K562 (cell line): ENCODE results near the gene UMODL1. TPM values are rescaled to one million over a fixed set of nuclear protein-coding genes. Genes with fewer than 3 reads are reported as not detected.

Source experiments
- ATAC-seq: fragments of 200-7000 bp; cut with Tn5 transposase; 3 replicates; pipeline ENCODE4 v1.9.1; 2020; ENCODE audit warnings: moderate library complexity
- BruUV-seq: library from RNA; stranded (reverse); fragments of 400-500 nt; replicated peaks from 2 replicates; lab custom pipeline; 2021; lab: Mats Ljungman, UMichigan
- CTCF ChIA-PET: fragments of 300-600 bp; formaldehyde crosslinking; extraction: SDS; loops from one replicate; lab custom pipeline; 2021; ENCODE audit warnings: low intra/inter-chr PET ratio; lab: Yijun Ruan, JAX
- POLR2A ChIA-PET: fragments of 300-600, 350-650 bp; sonication (Branson Sonifier 250); formaldehyde crosslinking; extraction: SDS; loops from one replicate; lab custom pipeline; 2021; ENCODE audit warnings: antibody characterized with exemption, inconsistent platforms; lab: Yijun Ruan, JAX
- DNase-seq, 4 experiments: peaks; one replicate each; pipeline versions ENCODE4 v3.0.0 to v3.0.0-alpha.2; 2011 to 2018; ENCODE audit warnings: low spot score in 3 of 4, mixed read lengths in 3 of 4; ENCODE audit errors: extremely low read depth in 1 of 4
- FAIRE-seq: peaks from 2 replicates; lab custom pipeline; 2011; peaks lifted over from hg19 to GRCh38; lab: Jason Lieb, UNC
- H2AFZ ChIP-seq: 2 replicates; pipeline ENCODE4 v1.6.0; 2011; ENCODE audit warnings: low read depth, low read length, control low read depth, inconsistent platforms
- H3K27ac ChIP-seq: fragments of 200-600 bp; 3 replicates; pipeline ENCODE4 v1.8.0; 2011; ENCODE audit warnings: low read depth, mild to moderate bottlenecking, control low read depth, inconsistent platforms, low read length, moderate library complexity, mixed read lengths; ENCODE audit errors: extremely low read depth
- H3K27me3 ChIP-seq, 2 experiments: fragments of 300-600 bp in 1 of 2; 2 replicates in 1 of 2; 3 replicates in 1 of 2; pipeline versions ENCODE4 v1.6.0 to v1.8.0; 2011; ENCODE audit warnings: inconsistent platforms in 2 of 2, low read length in 2 of 2, mild to moderate bottlenecking in 1 of 2, mixed read lengths in 1 of 2, moderate library complexity in 1 of 2; ENCODE audit not compliant: control insufficient read depth in 2 of 2, insufficient read depth in 2 of 2
- H3K36me3 ChIP-seq: fragments of 300-600 bp; 3 replicates; pipeline ENCODE4 v1.8.0; 2011; ENCODE audit warnings: mild to moderate bottlenecking, low read length, inconsistent platforms; ENCODE audit not compliant: control insufficient read depth, insufficient read depth
- H3K4me1 ChIP-seq, 2 experiments: fragments of 200-600 bp in 1 of 2; replicated peaks in 1 of 2; 2 replicates in 1 of 2; 3 replicates in 1 of 2; pipeline versions ENCODE4 v1.5.1 to v1.8.0; 2011; ENCODE audit warnings: inconsistent platforms in 2 of 2, low read length in 2 of 2, mild to moderate bottlenecking in 1 of 2, mixed read lengths in 1 of 2, moderate library complexity in 1 of 2; ENCODE audit not compliant: control insufficient read depth in 2 of 2, insufficient read depth in 2 of 2
- H3K4me2 ChIP-seq: 2 replicates; pipeline ENCODE4 v1.6.1; 2011; ENCODE audit warnings: low read length, control low read depth, inconsistent platforms, mixed read lengths; ENCODE audit not compliant: insufficient read depth
- H3K4me3 ChIP-seq: fragments of 200-600 bp; sonication (generic), shearing (Covaris generic); 2 replicates; pipeline ENCODE4 v1.5.1; 2016; ENCODE audit warnings: control low read depth, inconsistent platforms
- H3K79me2 ChIP-seq: fragments of 200-600 bp; 3 replicates; pipeline ENCODE4 v1.8.0; 2011; ENCODE audit warnings: low read length, inconsistent platforms; ENCODE audit not compliant: control insufficient read depth, insufficient read depth
- H3K9ac ChIP-seq, 2 experiments: 2 replicates each; pipeline versions ENCODE4 v1.6.0 to v1.6.1; 2011; ENCODE audit warnings: low read depth in 2 of 2, low read length in 2 of 2, control low read depth in 1 of 2, inconsistent platforms in 1 of 2, mild to moderate bottlenecking in 1 of 2, mixed read lengths in 1 of 2; ENCODE audit not compliant: insufficient read depth in 1 of 2
- H3K9me1 ChIP-seq: one replicate; pipeline ENCODE4 v1.6.0; 2011; ENCODE audit warnings: inconsistent platforms, mild to moderate bottlenecking, low read length, moderate library complexity; ENCODE audit not compliant: control insufficient read depth, insufficient read depth
- H3K9me3 ChIP-seq: replicated peaks from 2 replicates; pipeline ENCODE4 v1.5.1; 2011; ENCODE audit warnings: low read depth, low read length, inconsistent platforms; ENCODE audit not compliant: control insufficient read depth, insufficient read depth
- H4K20me1 ChIP-seq: replicated peaks from 2 replicates; pipeline ENCODE4 v1.6.1; 2011; ENCODE audit warnings: low read length, inconsistent platforms, mixed read lengths; ENCODE audit not compliant: control insufficient read depth, insufficient read depth
- BRD9 ChIP-seq: fragments of 450-650 bp; IDR thresholded peaks from 2 replicates; pipeline ENCODE4 v1.6.1; 2018; ENCODE audit warnings: low read depth; ENCODE audit not compliant: partially characterized antibody
- CBX8 ChIP-seq: fragments of 200-600 bp; sonication (generic); IDR thresholded peaks from 2 replicates; pipeline ENCODE4 v1.6.1; 2012; ENCODE audit warnings: borderline replicate concordance, mixed run types, low read depth, mild to moderate bottlenecking, moderate library complexity, mixed read lengths, low read length, control low read depth, inconsistent platforms; ENCODE audit not compliant: poor library complexity, severe bottlenecking; ENCODE audit errors: extremely low read depth
- FOXK1 ChIP-seq: sonication (generic); formaldehyde crosslinking; IDR thresholded peaks from 2 replicates; pipeline ENCODE4 v1.8.0; 2022; ENCODE audit warnings: missing genetic modification reagents, mild to moderate bottlenecking, borderline replicate concordance
- GABPA ChIP-seq: fragments of 200-800 bp; sonication (Bioruptor generic); conservative IDR thresholded peaks from 2 replicates; pipeline ENCODE4 v1.6.1; 2016; ENCODE audit warnings: low read depth, missing genetic modification characterization, missing compliant biosample characterization
- ILK ChIP-seq: fragments of 450-650 bp; IDR thresholded peaks from 2 replicates; pipeline ENCODE4 v1.6.1; 2016; ENCODE audit warnings: missing genetic modification characterization, low read depth, mild to moderate bottlenecking, missing compliant biosample characterization, moderate library complexity, borderline replicate concordance
- MCM2 ChIP-seq: fragments of 450-650 bp; IDR thresholded peaks from 2 replicates; pipeline ENCODE4 v1.6.1; 2017; ENCODE audit warnings: low read depth, mild to moderate bottlenecking
- PHF8 ChIP-seq: fragments of 200-600 bp; sonication (generic); IDR thresholded peaks from 2 replicates; pipeline ENCODE4 v1.6.1; 2012; ENCODE audit warnings: mixed run types, mild to moderate bottlenecking, inconsistent platforms, low read length, moderate library complexity, borderline replicate concordance
- POLR2AphosphoS5 ChIP-seq: IDR thresholded peaks from 2 replicates; pipeline ENCODE4 v1.6.1; 2011; ENCODE audit warnings: mild to moderate bottlenecking, low read depth, low read length, moderate library complexity; ENCODE audit not compliant: control insufficient read depth, insufficient read depth
- RBM34 ChIP-seq: fragments of 200-400 bp; formaldehyde crosslinking; IDR thresholded peaks from 2 replicates; pipeline ENCODE4 v1.6.1; 2018; ENCODE audit warnings: low read length, borderline replicate concordance; ENCODE audit not compliant: insufficient read depth
- SUPT5H ChIP-seq: fragments of 450-650 bp; IDR thresholded peaks from 2 replicates; pipeline ENCODE4 v1.6.1; 2016
- TGIF2 ChIP-seq: sonication (generic); formaldehyde crosslinking; IDR thresholded peaks from 2 replicates; pipeline ENCODE4 v1.8.1; 2022; ENCODE audit warnings: mild to moderate bottlenecking, missing genetic modification reagents, moderate library complexity
- ZNF512 ChIP-seq: IDR thresholded peaks from 2 replicates; pipeline ENCODE4 v1.6.1; 2016; ENCODE audit warnings: missing genetic modification characterization, missing compliant biosample characterization
- WGBS: fragments of 100-300 bp; shearing (Covaris generic); methylation state at CpG from one replicate; pipeline ENCODE4 v1.1.6; 2016; ENCODE audit warnings: low coverage, mixed read lengths; ENCODE audit not compliant: insufficient coverage; ENCODE audit errors: missing lambda C conversion rate; 5-methylcytosine and 5-hydroxymethylcytosine counted together
- in situ Hi-C: fragments of 300-500 bp; cut with MboI; formaldehyde crosslinking; loops from 4 replicates; pipeline ENCODE4 v1.15.0; 2018; ENCODE audit warnings: inconsistent platforms, mixed read lengths
- intact Hi-C: fragments of 100-400 bp; cut with micrococcal nuclease; formaldehyde crosslinking; loops from 2 replicates; pipeline ENCODE4 v1.14.2; 2022
- polyA plus RNA-seq, 8 experiments: library from polyadenylated mRNA; depleted of rRNA in 4 of 8; stranded (reverse) in 5 of 8; unstranded in 3 of 8; fragments of >200 nt; fragmentation: Nextera tagmentation in 2 of 8; fragmentation: Illumina TruSeq in 1 of 8; extraction: Ambion mirVana in 2 of 8; extraction: Trizol in 1 of 8; gene quantifications; 2 replicates each; pipeline versions ENCODE4 v1.2.1 to v1.2.3, GENCODE V29; 2011 to 2014; ENCODE audit warnings: inconsistent platforms in 1 of 8, missing spikeins in 1 of 8
- total RNA-seq, 7 experiments: library from RNA; depleted of rRNA in 6 of 7; stranded (reverse); fragments of >200 nt in 6 of 7; fragmentation: Illumina TruSeq in 2 of 7; extraction: Trizol in 2 of 7; gene quantifications; 2 replicates each; pipeline versions ENCODE4 v1.2.1 to v1.2.3, GENCODE V29; 2011 to 2021; ENCODE audit warnings: low replicate concordance in 1 of 7

Gene UMODL1
- total and polyA plus RNA-seq, 9 of the 15 experiments (the other 6 are each of a cell fraction or from before 2014, with no cell fraction given): not detected

- Histone ChIP-seq H3K9ac (no peak overlapping the region), H3K36me3 (no peaks in the 10 kb centered on the region), H3K79me2 (no peaks in the 10 kb centered on the region), H3K9me1 (no peaks in the 10 kb centered on the region), H3K27ac (no peak overlapping the region), H3K4me2 (no peak overlapping the region), H3K9me3 (no peaks in the 10 kb centered on the region), H4K20me1 (peaks cover 13% of the 10 kb centered on the region; the same call in 1 of the 2 replicates), H3K27me3 (peaks cover 55 to 73% of the 10 kb centered on the region in 2 experiments), H2AFZ (no peak overlapping the region), H3K4me1 (peaks cover 0 to 3% of the 10 kb centered on the region in 2 experiments; a peak in 1 of 5 replicates), H3K4me3 (no peak overlapping the region)
- no peak for DNase-seq
- ChIA-PET CTCF (no interaction called here), POLR2A (no interaction called here)
- TF ChIP-seq CBX8 (no peak), POLR2AphosphoS5 (no peak), ZNF512 (tag) (no peak), RBM34 (no peak), GABPA (tag) (no peak), BRD9 (no peak), TGIF2 (CRISPR knock-in tag) (no peak), MCM2 (no peak), PHF8 (no peak), SUPT5H (no peak), ILK (tag) (no peak), FOXK1 (no peak)
- FAIRE-seq: no peak
- in situ Hi-C loops: no loop called here
- 0% methylated on average over 4 of the region's 4 CpGs for WGBS
- intact Hi-C loops: no loop called here
- ATAC-seq: no peak
- BruUV-seq: no TSS peak
Measured at GRCh38 chr21:42030311-42030710, 40.8 kb upstream of the UMODL1 start.
